HCT116 (cell line): ENCODE results near the gene PDE10A. TPM values are rescaled to one million over a fixed set of nuclear protein-coding genes. Genes with fewer than 3 reads are reported as not detected.

Experiments
- ATAC-seq: fragments of 200-7000 bp; cut with Tn5 transposase; 2 replicates; pipeline ENCODE4 v1.9.1; 2020; ENCODE audit warnings: mild to moderate bottlenecking, moderate library complexity
- BruUV-seq: library from RNA; stranded (reverse); fragments of 400-500 nt; replicated peaks from 2 replicates; lab custom pipeline; 2021; lab: Mats Ljungman, UMichigan
- CTCF ChIA-PET: fragments of 300-600 bp; sonication (Branson Sonifier 250); formaldehyde crosslinking; loops from one replicate; lab custom pipeline; 2021; ENCODE audit warnings: antibody characterized with exemption; lab: Charles Lee
- POLR2A ChIA-PET: fragments of 300-600, 350-600 bp; sonication (Branson Sonifier 250); formaldehyde crosslinking; loops from one replicate; lab custom pipeline; 2021; ENCODE audit warnings: antibody characterized with exemption; lab: Charles Lee
- RAD21 ChIA-PET, 2 experiments: fragments of 300-600 bp; sonication (Branson Sonifier 250); formaldehyde crosslinking; loops; one replicate each; lab custom pipeline; 2023; ENCODE audit warnings: low total read pairs in 2 of 2; ENCODE audit not compliant: uncharacterized antibody in 2 of 2, unreplicated experiment in 2 of 2, low non-redundant PET in 1 of 2; lab: Charles Lee
- DNase-seq: peaks from one replicate; pipeline ENCODE4 v3.0.0-alpha.2; 2010; ENCODE audit warnings: low read depth, low spot score
- H2AFZ ChIP-seq: fragments of 200-600 bp; shearing (Covaris generic), sonication (generic); 2 replicates; pipeline ENCODE4 v1.6.1; 2017; ENCODE audit warnings: low read depth, mixed run types, mixed read lengths, antibody characterized with exemption, low read length; ENCODE audit not compliant: poor library complexity, severe bottlenecking
- H3K27ac ChIP-seq: 2 replicates; pipeline ENCODE4 v1.5.1; 2012; ENCODE audit warnings: low read depth, low read length
- H3K27me3 ChIP-seq: fragments of 200-600 bp; sonication (generic); 2 replicates; pipeline ENCODE4 v1.6.1; 2016; ENCODE audit warnings: mixed run types, low read length, mixed read lengths; ENCODE audit not compliant: insufficient read depth
- H3K36me3 ChIP-seq, 2 experiments: fragments of 200-500 bp in 1 of 2; fragments of 200-600 bp in 1 of 2; sonication (Bioruptor generic) in 1 of 2; sonication (generic) in 1 of 2; 2 replicates each; pipeline versions ENCODE4 v1.5.1 to v1.6.1; 2014 to 2016; ENCODE audit warnings: low read length in 2 of 2, inconsistent platforms in 1 of 2, mixed read lengths in 1 of 2, mixed run types in 1 of 2; ENCODE audit not compliant: insufficient read depth in 2 of 2, control insufficient read depth in 1 of 2
- H3K4me1 ChIP-seq, 2 experiments: fragments of 200-600 bp in 1 of 2; sonication (generic) in 1 of 2; 2 replicates each; pipeline versions ENCODE4 v1.5.1 to v1.6.1; 2012 to 2017; ENCODE audit warnings: low read length in 2 of 2, inconsistent platforms in 1 of 2, mild to moderate bottlenecking in 1 of 2, mixed read lengths in 1 of 2, mixed run types in 1 of 2, moderate library complexity in 1 of 2; ENCODE audit not compliant: insufficient read depth in 2 of 2, control insufficient read depth in 1 of 2
- H3K4me2 ChIP-seq: fragments of 200-600 bp; sonication (generic); 2 replicates; pipeline ENCODE4 v1.6.1; 2017; ENCODE audit warnings: mixed run types, low read length, mixed read lengths
- H3K4me3 ChIP-seq, 2 experiments: fragments of 200-600 bp in 1 of 2; sonication (generic) in 1 of 2; replicated peaks in 1 of 2; 2 replicates each; pipeline ENCODE4 v1.5.1; 2011 to 2016; ENCODE audit warnings: low read length in 2 of 2, control low read depth in 1 of 2, low read depth in 1 of 2, mild to moderate bottlenecking in 1 of 2, mixed read lengths in 1 of 2, mixed run types in 1 of 2
- H3K79me2 ChIP-seq: fragments of 200-600 bp; sonication (generic); 2 replicates; pipeline ENCODE4 v1.6.1; 2017; ENCODE audit warnings: mild to moderate bottlenecking, mixed run types, low read length, moderate library complexity, mixed read lengths; ENCODE audit not compliant: insufficient read depth
- H3K9ac ChIP-seq: fragments of 200-600 bp; sonication (generic); 2 replicates; pipeline ENCODE4 v1.6.1; 2016; ENCODE audit warnings: low read length, mixed read lengths
- H3K9me2 ChIP-seq: fragments of 200-600 bp; sonication (generic), shearing (Covaris generic); 2 replicates; pipeline ENCODE4 v1.6.1; 2017; ENCODE audit warnings: mixed run types, mild to moderate bottlenecking, moderate library complexity; ENCODE audit not compliant: insufficient read depth
- H3K9me3 ChIP-seq, 2 experiments: fragments of 200-500 bp in 1 of 2; fragments of 200-600 bp in 1 of 2; sonication (Bioruptor generic) in 1 of 2; sonication (generic) in 1 of 2; 2 replicates each; pipeline ENCODE4 v1.6.1; 2014 to 2017; ENCODE audit warnings: low read length in 2 of 2, mixed read lengths in 2 of 2, inconsistent platforms in 1 of 2, low read depth in 1 of 2, mild to moderate bottlenecking in 1 of 2, mixed run types in 1 of 2, moderate library complexity in 1 of 2; ENCODE audit not compliant: control insufficient read depth in 1 of 2, insufficient read depth in 1 of 2
- H4K20me1 ChIP-seq: fragments of 200-600 bp; sonication (generic), shearing (Covaris generic); 2 replicates; pipeline ENCODE4 v1.6.1; 2017; ENCODE audit warnings: mixed run types, mild to moderate bottlenecking, moderate library complexity; ENCODE audit not compliant: insufficient read depth
- ATF3 ChIP-seq: IDR thresholded peaks from 2 replicates; pipeline ENCODE4 v1.6.1; 2012
- CBX3 ChIP-seq: IDR thresholded peaks from 2 replicates; pipeline ENCODE4 v1.6.1; 2012; ENCODE audit warnings: low read depth
- CTCF ChIP-seq, 3 experiments: fragments of 200-600 bp in 1 of 3; sonication (generic) in 1 of 3; IDR thresholded peaks in 2 of 3; conservative IDR thresholded peaks in 1 of 3; 2 replicates each; pipeline ENCODE4 v1.5.1; 2012 to 2017; ENCODE audit warnings: low read depth in 2 of 3, low read length in 2 of 3, antibody characterized with exemption in 1 of 3, borderline replicate concordance in 1 of 3, control low read depth in 1 of 3, mild to moderate bottlenecking in 1 of 3, mixed read lengths in 1 of 3, mixed run types in 1 of 3, moderate library complexity in 1 of 3; ENCODE audit not compliant: insufficient read depth in 1 of 3
- EZH2 ChIP-seq: fragments of 200-600 bp; sonication (generic); IDR thresholded peaks from 2 replicates; pipeline ENCODE4 v1.6.1; 2017; ENCODE audit warnings: antibody characterized with exemption, mixed run types
- FOSL1 ChIP-seq: IDR thresholded peaks from 2 replicates; pipeline ENCODE4 v1.6.1; 2012; ENCODE audit warnings: low read depth
- POLR2AphosphoS5 ChIP-seq: IDR thresholded peaks from 2 replicates; pipeline ENCODE4 v1.6.1; 2011; ENCODE audit warnings: mild to moderate bottlenecking, low read depth, low read length, moderate library complexity
- SIN3A ChIP-seq: IDR thresholded peaks from 2 replicates; pipeline ENCODE4 v1.6.1; 2012; ENCODE audit warnings: low read depth
- SP1 ChIP-seq: IDR thresholded peaks from 2 replicates; pipeline ENCODE4 v1.6.1; 2012; ENCODE audit warnings: low read depth
- TCF7L2 ChIP-seq: IDR thresholded peaks from 2 replicates; pipeline ENCODE4 v1.7.0; 2011; ENCODE audit warnings: borderline replicate concordance, inconsistent platforms; ENCODE audit not compliant: insufficient read depth, insufficient read length; ENCODE audit errors: extremely low read depth
- YY1 ChIP-seq: IDR thresholded peaks from 2 replicates; pipeline ENCODE4 v1.6.1; 2011; ENCODE audit warnings: low read length, low read depth, moderate library complexity, mild to moderate bottlenecking; ENCODE audit not compliant: insufficient replicate concordance; ENCODE audit errors: extremely low read depth
- ZFX ChIP-seq: fragments of 450-650 bp; IDR thresholded peaks from 2 replicates; pipeline ENCODE4 v1.6.1; 2017
- intact Hi-C: fragments of 100-400 bp; cut with micrococcal nuclease; formaldehyde crosslinking; loops from 2 replicates; pipeline ENCODE4 v1.10.0; 2022
- total RNA-seq: library from RNA; stranded (reverse); gene quantifications from one replicate; pipeline ENCODE4 v1.2.1, GENCODE V29; 2021; ENCODE audit not compliant: unreplicated experiment

Gene PDE10A
- total RNA-seq, 1 experiment from 2014 or later = 0.37 TPM

- RAD21 ChIA-PET = no interaction called here
- no TSS peak for BruUV-seq
Measured at GRCh38 chr6:165478581-165478980, 184.5 kb downstream of the PDE10A start.

GRCh38 chr6:165469483-165469882 is 193.6 kb downstream of the PDE10A start:
- Histone ChIP-seq H3K79me2 (no peaks in the 10 kb centered on the region), H4K20me1 (no peaks in the 10 kb centered on the region), H3K27me3 (no peaks in the 10 kb centered on the region), H3K27ac (no peak overlapping the region), H3K9me2 (no peaks in the 10 kb centered on the region), H3K4me1 (no peaks in the 10 kb centered on the region), H3K4me2 (no peak overlapping the region), H3K4me3 (no peak overlapping the region), H3K9me3 (no peaks in the 10 kb centered on the region), H3K36me3 (no peaks in the 10 kb centered on the region), H2AFZ (no peak overlapping the region), H3K9ac (no peak overlapping the region)
- intact Hi-C loops = no loop called here
- ChIA-PET POLR2A (no interaction called here), CTCF (no interaction called here), RAD21 (no interaction called here)
- ATAC-seq (no peak), DNase-seq (no peak)
- no peak for TF ChIP-seq SIN3A
- TF ChIP-seq CTCF (IDR thresholded peaks at IDR 0.05 in 2 of 3, conservative IDR thresholded peaks at IDR 0.05 in 1 of 3; ENCODE audit: borderline replicate concordance in 1 of 3, insufficient read depth in 1 of 3, low read depth in 2 of 3, low read length in 2 of 3) = no peak
- TF ChIP-seq YY1 = no peak
- TF ChIP-seq SP1 = no peak
- no peak for TF ChIP-seq POLR2AphosphoS5
- no peak for TF ChIP-seq ATF3
- no peak for TF ChIP-seq EZH2
- TF ChIP-seq ZFX = no peak
- no peak for TF ChIP-seq TCF7L2
- no peak for TF ChIP-seq FOSL1
- BruUV-seq = no TSS peak

More at GRCh38 chr6:165478581-165478980, 184.5 kb downstream of the PDE10A start:
- H3K36me3 ChIP-seq = no peaks in the 10 kb centered on the region
- no peaks in the 10 kb centered on the region for H3K4me1 ChIP-seq
- intact Hi-C loops = no loop called here
- H3K79me2 ChIP-seq = no peaks in the 10 kb centered on the region
- no peaks in the 10 kb centered on the region for H3K9me3 ChIP-seq
- H3K9me2 ChIP-seq = no peaks in the 10 kb centered on the region
- POLR2A ChIA-PET = no interaction called here
- DNase-seq (no peak), ATAC-seq (no peak)
- no peak overlapping the region for H3K4me3 ChIP-seq
- no peak overlapping the region for H2AFZ ChIP-seq
- H3K4me2 ChIP-seq = no peak overlapping the region
- H3K9ac ChIP-seq = no peak overlapping the region
- H4K20me1 ChIP-seq = no peaks in the 10 kb centered on the region
- CTCF ChIA-PET = no interaction called here
- H3K27me3 ChIP-seq = no peaks in the 10 kb centered on the region
- no peak for TF ChIP-seq CBX3
- TF ChIP-seq, all 23 proteins: peak for 0
- H3K27ac ChIP-seq = no peak overlapping the region
